Measurements from ENCODE around the gene HPCAL1.

DNA sequence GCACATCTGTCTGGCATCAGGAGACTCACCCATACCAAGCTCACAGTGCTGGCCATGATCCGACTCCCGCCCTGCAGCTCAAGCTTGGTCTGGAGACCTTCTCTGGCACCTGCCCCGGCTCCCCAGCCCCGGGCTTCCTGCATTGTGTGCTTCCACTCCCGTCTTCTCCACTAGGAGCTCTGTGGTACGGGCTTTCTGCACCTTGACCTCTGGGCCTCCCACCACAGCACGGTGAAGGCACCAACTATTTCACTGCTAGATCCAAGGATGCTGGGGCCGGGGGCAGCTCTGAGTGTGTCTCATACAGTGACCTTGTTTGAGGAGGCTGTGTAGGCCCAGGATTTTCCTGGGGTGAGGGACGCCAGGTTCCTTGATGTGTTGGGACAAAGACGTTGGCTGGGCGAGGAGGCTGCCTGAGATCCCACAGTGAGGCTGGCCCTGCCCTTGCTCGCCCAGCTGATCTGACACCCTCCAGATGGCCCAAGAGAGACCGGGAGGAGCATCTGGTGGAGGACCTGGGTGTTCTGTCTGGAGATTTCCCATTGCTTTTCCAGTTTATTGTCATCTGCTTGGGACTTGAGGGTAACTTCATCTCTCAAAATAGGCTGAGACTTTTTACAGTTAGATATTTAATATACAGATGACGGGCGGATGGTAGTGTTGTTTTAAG, 64.0 kb downstream of the HPCAL1 start:
- no peak for TF ChIP-seq POLR2A (IDR thresholded peaks at IDR 0.05; ENCODE audit: low read depth, low read length)
- TF ChIP-seq POLR2AphosphoS5 (IDR thresholded peaks at IDR 0.05; ENCODE audit: low read depth, low read length): no peak
- TF ChIP-seq TAF1 (IDR thresholded peaks at IDR 0.05; ENCODE audit: low read depth, low read length): no peak

Data from GM12891 (cell line).